AG04450 (cell line): Measurements from ENCODE around the gene APOC4. TPM values are rescaled to one million over a fixed set of nuclear protein-coding genes. Genes with fewer than 3 reads are reported as not detected.

ENCODE experiments used
- CTCF ChIA-PET: fragments of 300-600, 350-600 bp; formaldehyde crosslinking; extraction: SDS; loops from one replicate; lab custom pipeline; 2022; ENCODE audit warnings: antibody characterized with exemption, inconsistent platforms; lab: Charles Lee
- POLR2A ChIA-PET: fragments of 350-600 bp; formaldehyde crosslinking; extraction: SDS; loops from one replicate; lab custom pipeline; 2021; ENCODE audit warnings: antibody characterized with exemption, inconsistent platforms; lab: Yijun Ruan, JAX
- DNase-seq: peaks from one replicate; pipeline ENCODE4 v3.0.0-alpha.2; 2011; ENCODE audit warnings: low read depth, low spot score
- H3K27ac ChIP-seq: one replicate; pipeline ENCODE4 v1.5.1; 2012; ENCODE audit warnings: low read depth, low read length, control low read depth
- H3K27me3 ChIP-seq: one replicate; pipeline ENCODE4 v1.6.0; 2012; ENCODE audit warnings: low read length; ENCODE audit not compliant: control insufficient read depth, insufficient read depth
- H3K4me3 ChIP-seq: 2 replicates; pipeline ENCODE4 v1.5.1; 2011; ENCODE audit warnings: mild to moderate bottlenecking, low read depth, low read length, control low read depth
- H3K9me3 ChIP-seq: 2 replicates; pipeline ENCODE4 v1.5.1; 2012; ENCODE audit warnings: low read length; ENCODE audit not compliant: control insufficient read depth, insufficient read depth
- CTCF ChIP-seq: IDR thresholded peaks from 2 replicates; pipeline ENCODE4 v1.5.1; 2011; ENCODE audit warnings: low read depth, low read length, control low read depth, inconsistent platforms
- polyA plus RNA-seq: library from polyadenylated mRNA; depleted of rRNA; stranded (reverse); fragments of >200 nt; gene quantifications from 2 replicates; pipeline ENCODE4 v1.2.3, GENCODE V29; 2011

Gene APOC4
- polyA plus RNA-seq, 1 experiment: not detected

- Histone ChIP-seq H3K9me3 (no peaks in the 10 kb centered on the region), H3K27ac (no peak overlapping the region), H3K27me3 (no peaks in the 10 kb centered on the region), H3K4me3 (no peak overlapping the region)
- ChIA-PET POLR2A (no interaction called here), CTCF (interaction anchor here (0.6 to 1.4 kb wide), 4 partner anchors 14 to 45 kb away, joined by 3 to 6 read pairs (median 5); partner anchors contain the start of gene APOE)
- DNase-seq: no peak
- no peak for TF ChIP-seq CTCF
These were observed 6.8 kb downstream of the APOC4 start for GRCh38 chr19:44948763-44949374.

DNA sequence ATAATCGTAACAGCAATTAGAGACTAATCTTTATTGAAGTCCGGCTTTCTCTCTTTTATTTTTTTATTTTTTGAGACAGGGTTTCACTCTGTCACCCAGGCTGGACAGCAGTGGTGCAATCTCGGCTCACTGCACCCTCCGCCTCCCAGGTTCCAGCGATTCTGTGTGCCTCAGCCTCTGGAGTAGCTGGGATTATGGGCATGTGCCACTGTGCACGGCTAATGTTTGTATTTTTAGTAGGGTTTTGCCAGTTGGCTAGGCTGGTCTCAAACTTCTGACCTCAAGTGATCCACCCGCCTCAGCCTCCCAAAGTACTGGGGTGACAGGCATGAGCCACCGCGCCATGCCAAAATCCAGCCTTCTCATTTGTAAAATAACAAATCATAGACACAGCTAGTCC is 7.5 kb downstream of the APOC4 start:
- Histone ChIP-seq H3K27ac (no peak overlapping the region), H3K27me3 (no peaks in the 10 kb centered on the region), H3K9me3 (no peaks in the 10 kb centered on the region), H3K4me3 (no peak overlapping the region)
- CTCF ChIA-PET: interaction anchor here (0.5 to 1.4 kb wide), 5 partner anchors 15 to 260 kb away, joined by 3 to 6 read pairs (median 4); partner anchors contain the start of gene APOE
- no peak for DNase-seq
- POLR2A ChIA-PET: no interaction called here
- TF ChIP-seq CTCF: no peak

- H3K27me3 ChIP-seq: no peaks in the 10 kb centered on the region
- no peak overlapping the region for H3K27ac ChIP-seq
- TF ChIP-seq CTCF: peak; percentile 91
- no peaks in the 10 kb centered on the region for H3K9me3 ChIP-seq
- no peak overlapping the region for H3K4me3 ChIP-seq
- ChIA-PET POLR2A (no interaction called here), CTCF (interaction anchor here (0.6 to 5.0 kb wide), 16 partner anchors 13 to 249 kb away, joined by 3 to 101 read pairs (median 4); partner anchors contain the start of gene APOE)
- peak; percentile 65 for DNase-seq
These were observed 9.4 kb downstream of the APOC4 start for GRCh38 chr19:44951179-44952159.

DNA sequence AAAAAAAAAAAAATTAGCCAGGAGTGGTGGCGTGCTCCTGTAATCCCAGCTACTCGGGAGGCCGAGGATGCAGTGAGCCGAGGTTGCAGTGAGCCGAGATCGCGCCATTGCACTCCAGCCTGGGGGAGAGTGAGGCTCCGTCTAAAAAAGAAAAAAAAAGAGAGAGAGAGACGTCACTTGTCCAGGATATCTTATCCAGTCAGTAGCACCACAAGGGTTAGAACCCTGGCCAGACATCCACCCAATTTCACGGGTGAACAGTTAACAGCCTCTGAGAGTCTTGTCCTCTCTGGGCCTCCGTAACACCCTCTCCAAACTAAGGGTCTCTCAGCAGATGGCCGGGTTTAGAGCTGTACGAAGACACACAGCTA is 12.2 kb downstream of the APOC4 start:
- H3K9me3 ChIP-seq: no peaks in the 10 kb centered on the region
- TF ChIP-seq CTCF: no peak
- ChIA-PET POLR2A (interaction anchor here (0.5 to 1.5 kb wide), 9 partner anchors 8 to 224 kb away, joined by 3 to 12 read pairs (median 5); partner anchors contain the start of genes PPP1R37, TOMM40 and TRAPPC6A), CTCF (interaction anchor here (0.7 to 5.0 kb wide), 5 partner anchors 43 to 231 kb away, joined by 3 to 101 read pairs (median 8); partner anchors contain the start of gene APOE)
- H3K27me3 ChIP-seq: no peaks in the 10 kb centered on the region
- DNase-seq: no peak
- H3K4me3 ChIP-seq: peak overlapping the region; percentile 93
- peak overlapping the region; percentile 95 for H3K27ac ChIP-seq
